NB4 (cell line): ENCODE results near the gene FAT4.

Source experiments
- CTCF ChIP-seq: IDR thresholded peaks from one replicate; pipeline ENCODE4 v1.5.1; 2012; ENCODE audit warnings: low read depth, low read length
- MAX ChIP-seq: IDR thresholded peaks from 2 replicates; pipeline ENCODE4 v1.6.1; 2011; ENCODE audit warnings: low read depth, low read length
- MYC ChIP-seq: IDR thresholded peaks from 2 replicates; pipeline ENCODE4 v1.6.1; 2011; ENCODE audit warnings: low read depth, low read length

- TF ChIP-seq MYC (no peak), CTCF (no peak), MAX (no peak)
Measured at GRCh38 chr4:125344198-125344597, 29.4 kb downstream of the FAT4 start.
